BLaER1 treated with 17β-estradiol and CSF1 and Interleukin-3, amounts not matched to agents 10 nM and 100 nM (cell line): ENCODE results near the gene C2CD2.
"Not testable (repeated sequence)": the region's sequence is repeated elsewhere in the genome, so short reads cannot be mapped to it uniquely, and the experiment has no call there.

Source experiments
- H3K27ac ChIP-seq, 11 experiments: shearing (Covaris generic); formaldehyde crosslinking; 2 replicates each; pipeline ENCODE4 v1.8.1; 2022
- H3K27me3 ChIP-seq, 11 experiments: shearing (Covaris generic); formaldehyde crosslinking; 2 replicates each; pipeline ENCODE4 v1.8.1; 2022
- H3K36me3 ChIP-seq, 11 experiments: shearing (Covaris generic); formaldehyde crosslinking; 2 replicates each; pipeline ENCODE4 v1.8.1; 2022
- H3K4me1 ChIP-seq, 10 experiments: shearing (Covaris generic); formaldehyde crosslinking; 2 replicates each; pipeline ENCODE4 v1.8.1; 2022
- H3K4me2 ChIP-seq, 11 experiments: shearing (Covaris generic); formaldehyde crosslinking; 2 replicates each; pipeline ENCODE4 v1.8.1; 2022
- H3K4me3 ChIP-seq, 10 experiments: shearing (Covaris generic); formaldehyde crosslinking; 2 replicates each; pipeline ENCODE4 v1.8.1; 2022
- H3K9ac ChIP-seq, 11 experiments: shearing (Covaris generic); formaldehyde crosslinking; 2 replicates each; pipeline ENCODE4 v1.8.1; 2022
- H3K9me3 ChIP-seq, 11 experiments: shearing (Covaris generic); formaldehyde crosslinking; replicated peaks in 1 of 11; 2 replicates each; pipeline ENCODE4 v1.8.1; 2022
- H4K20me1 ChIP-seq, 11 experiments: shearing (Covaris generic); formaldehyde crosslinking; 2 replicates each; pipeline ENCODE4 v1.8.1; 2022
- Cebpa-rat ChIP-seq, 11 experiments: shearing (Covaris generic); IDR thresholded peaks; 2 replicates each; pipeline ENCODE4 v1.8.1; 2022

C2CD2 gene

DNA sequence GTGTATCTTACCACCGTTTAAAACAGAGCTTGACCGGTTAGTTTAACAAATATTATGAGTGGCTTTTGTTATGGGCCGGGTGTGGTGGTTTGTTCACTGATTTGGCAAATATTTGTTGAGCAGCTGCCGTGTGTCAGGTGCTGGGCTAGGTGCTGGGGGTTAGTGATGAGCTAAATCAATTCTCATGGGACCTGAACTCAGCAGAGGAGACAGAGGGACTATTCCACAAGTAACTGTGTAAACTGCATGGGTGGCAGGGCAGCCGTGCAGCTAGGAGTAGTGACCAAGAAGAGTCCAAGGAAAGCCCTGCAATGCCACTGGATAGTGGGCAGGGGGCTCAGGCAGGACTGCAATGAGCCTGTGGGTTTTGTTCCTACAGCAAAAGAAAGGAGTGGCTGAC is 11.2 kb upstream of the C2CD2 start:
- peaks cover 11 to 40% (median 19%) of the 10 kb centered on the region in 10 experiments; a peak in 19 of 20 replicates for H3K4me1 ChIP-seq
- peak overlapping the region in 6 of 11 experiments; percentile 11 to 45 (median 36); a peak in 7 of 22 replicates for H3K4me2 ChIP-seq
- TF ChIP-seq Cebpa-rat (IDR thresholded peaks at IDR 0.05), result no peak
- H3K27ac ChIP-seq, result no peak overlapping the region
- no peak overlapping the region for H3K9ac ChIP-seq
- no peaks in the 10 kb centered on the region for H3K9me3 ChIP-seq
- H3K36me3 ChIP-seq, result no peaks in the 10 kb centered on the region
- no peak overlapping the region for H3K4me3 ChIP-seq
- no peaks in the 10 kb centered on the region; a peak in 1 of 22 replicates for H4K20me1 ChIP-seq
- H3K27me3 ChIP-seq, result no peaks in the 10 kb centered on the region; a peak in 1 of 22 replicates

- H4K20me1 ChIP-seq, result no peaks in the 10 kb centered on the region; a peak in 1 of 22 replicates
- H3K9ac ChIP-seq, result no peak overlapping the region
- H3K27ac ChIP-seq, result no peak overlapping the region
- no peak overlapping the region for H3K4me3 ChIP-seq
- H3K36me3 ChIP-seq, result no peaks in the 10 kb centered on the region
- H3K4me2 ChIP-seq, result no peak overlapping the region
- no peak for TF ChIP-seq Cebpa-rat (IDR thresholded peaks at IDR 0.05)
- no peaks in the 10 kb centered on the region for H3K9me3 ChIP-seq
- peaks cover 11 to 41% (median 19%) of the 10 kb centered on the region in 10 experiments; a peak in 19 of 20 replicates for H3K4me1 ChIP-seq
- H3K27me3 ChIP-seq, result no peaks in the 10 kb centered on the region; a peak in 1 of 22 replicates
Observed at GRCh38 chr21:41964171-41964570, 10.4 kb upstream of the C2CD2 start.

GRCh38 chr21:41962425-41962966 is 8.7 kb upstream of the C2CD2 start:
- no peaks in the 10 kb centered on the region for H3K36me3 ChIP-seq
- H3K27me3 ChIP-seq, result no peaks in the 10 kb centered on the region; a peak in 1 of 22 replicates
- H3K9me3 ChIP-seq, result no peaks in the 10 kb centered on the region
- no peak overlapping the region for H3K27ac ChIP-seq
- H3K4me2 ChIP-seq, result peak overlapping the region in 10 of 11 experiments; percentile 58 to 88 (median 78); a peak in 17 of 22 replicates
- H3K4me1 ChIP-seq, result peaks cover 11 to 44% (median 26%) of the 10 kb centered on the region in 10 experiments; a peak in 19 of 20 replicates
- TF ChIP-seq Cebpa-rat (IDR thresholded peaks at IDR 0.05), result no peak
- H4K20me1 ChIP-seq, result no peaks in the 10 kb centered on the region; a peak in 1 of 22 replicates
- H3K9ac ChIP-seq, result no peak overlapping the region
- H3K4me3 ChIP-seq, result no peak overlapping the region

DNA sequence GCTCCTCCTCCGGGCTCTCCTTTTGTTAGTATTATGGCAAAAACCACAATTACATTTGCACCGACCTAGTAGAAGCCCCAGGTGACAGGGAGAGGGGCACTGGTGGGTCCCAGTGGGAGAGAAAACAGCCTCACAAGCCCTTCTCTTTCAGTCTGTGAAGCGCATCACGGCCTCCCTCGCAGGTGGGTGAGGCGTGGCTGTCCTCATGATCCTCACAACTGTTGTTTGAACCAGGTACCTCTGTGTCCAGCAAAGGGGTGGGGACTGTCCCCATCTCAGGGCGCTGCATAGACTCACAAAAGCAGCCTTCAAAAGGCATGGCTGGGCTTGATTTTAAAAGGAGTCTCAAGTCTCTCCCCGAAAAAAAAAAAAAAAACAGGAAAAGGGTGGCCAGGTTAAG is 7.9 kb upstream of the C2CD2 start:
- Histone ChIP-seq H3K4me1 (peaks cover 12 to 51% (median 34%) of the 10 kb centered on the region in 10 experiments; a peak in 19 of 20 replicates), H3K4me3 (0 out of 20 replicates have a peak overlapping the region, but pooled peaks of 1 of the 10 experiments have one; percentile 15), H3K4me2 (peak overlapping the region; percentile 58 to 88 (median 78)), H3K9me3 (no peaks in the 10 kb centered on the region), H3K36me3 (no peaks in the 10 kb centered on the region), H3K27ac (no peak overlapping the region), H3K27me3 (no peaks in the 10 kb centered on the region; a peak in 1 of 22 replicates), H4K20me1 (no peaks in the 10 kb centered on the region; a peak in 1 of 22 replicates), H3K9ac (peak overlapping the region in 3 of 11 experiments; percentile 16 to 24 (median 19); a peak in 2 of 22 replicates)
- TF ChIP-seq Cebpa-rat (IDR thresholded peaks at IDR 0.05), result no peak

- TF ChIP-seq Cebpa-rat (IDR thresholded peaks at IDR 0.05), result no peak
- Histone ChIP-seq H3K27me3 (no peaks in the 10 kb centered on the region; a peak in 1 of 22 replicates), H3K27ac (no peak overlapping the region), H3K9ac (peak overlapping the region in 3 of 11 experiments; percentile 16 to 24 (median 19); a peak in 1 of 22 replicates), H3K36me3 (no peaks in the 10 kb centered on the region), H3K4me3 (0 out of 20 replicates have a peak overlapping the region, but pooled peaks of 1 of the 10 experiments have one; percentile 15), H4K20me1 (no peaks in the 10 kb centered on the region; a peak in 1 of 22 replicates), H3K9me3 (no peaks in the 10 kb centered on the region), H3K4me2 (peak overlapping the region; percentile 58 to 88 (median 78)), H3K4me1 (peaks cover 12 to 56% (median 38%) of the 10 kb centered on the region in 10 experiments; a peak in 19 of 20 replicates)
Observed at GRCh38 chr21:41961282-41961701, 7.5 kb upstream of the C2CD2 start.

- TF ChIP-seq Cebpa-rat (IDR thresholded peaks at IDR 0.05), result no peak
- Histone ChIP-seq H3K4me1 (peaks cover 14 to 65% (median 47%) of the 10 kb centered on the region in 10 experiments; a peak in 19 of 20 replicates), H3K27ac (no peak overlapping the region)
Observed at GRCh38 chr21:41960386-41960785, 6.6 kb upstream of the C2CD2 start.

DNA sequence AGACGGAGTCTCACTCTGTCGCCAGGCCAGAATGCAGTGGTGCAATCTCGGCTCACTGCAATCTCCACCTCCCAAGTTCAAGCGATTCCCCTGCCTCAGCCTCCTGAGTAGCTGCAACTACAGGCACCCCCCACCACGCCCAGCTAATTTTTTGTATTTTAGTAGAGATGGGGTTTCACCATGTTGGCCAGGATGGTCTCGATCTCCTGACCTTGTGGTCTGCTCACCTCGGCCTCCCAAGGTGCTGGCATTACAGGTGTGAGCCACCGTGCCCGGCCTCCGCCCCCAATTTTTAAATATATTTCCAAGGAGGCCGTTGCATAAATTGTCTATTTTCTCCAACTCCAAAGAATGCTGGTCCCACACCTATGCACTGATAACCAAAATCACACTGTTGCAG is 5.9 kb upstream of the C2CD2 start:
- not testable (repeated sequence) for H3K9ac ChIP-seq, H4K20me1 ChIP-seq, H3K27me3 ChIP-seq, H3K36me3 ChIP-seq, H3K27ac ChIP-seq, H3K4me2 ChIP-seq, H3K4me3 ChIP-seq, H3K9me3 ChIP-seq
- H3K4me1 ChIP-seq, result peaks cover 18 to 65% (median 54%) of the 10 kb centered on the region in 10 experiments; a peak in 19 of 20 replicates

More at GRCh38 chr21:41960386-41960785, 6.6 kb upstream of the C2CD2 start:
- Histone ChIP-seq H3K4me3 (no peak overlapping the region), H3K9ac (no peak overlapping the region), H4K20me1 (no peaks in the 10 kb centered on the region; a peak in 1 of 22 replicates), H3K9me3 (no peaks in the 10 kb centered on the region), H3K27me3 (no peaks in the 10 kb centered on the region; a peak in 1 of 22 replicates), H3K4me2 (peak overlapping the region in 2 of 11 experiments; percentile 85 to 88; a peak in 2 of 22 replicates), H3K36me3 (no peaks in the 10 kb centered on the region)

GRCh38 chr21:41958886-41959563 is 5.2 kb upstream of the C2CD2 start:
- Histone ChIP-seq H3K9ac (no peak overlapping the region), H3K27me3 (no peaks in the 10 kb centered on the region; a peak in 1 of 22 replicates), H3K36me3 (no peaks in the 10 kb centered on the region), H3K4me2 (no peak overlapping the region), H3K27ac (no peak overlapping the region), H3K4me1 (peaks cover 18 to 70% (median 60%) of the 10 kb centered on the region in 10 experiments; a peak in 19 of 20 replicates), H3K4me3 (no peak overlapping the region), H3K9me3 (no peaks in the 10 kb centered on the region), H4K20me1 (no peaks in the 10 kb centered on the region; a peak in 1 of 22 replicates)
- TF ChIP-seq Cebpa-rat (IDR thresholded peaks at IDR 0.05), result no peak
